T-helper 2 cell (primary cell): Measurements from ENCODE around the gene PITPNB.

Experiments
- DNase-seq, 5 experiments: peaks; one replicate each; pipeline versions ENCODE4 v3.0.0 to v3.0.0-alpha.2; 2012 to 2022

PITPNB gene

DNA sequence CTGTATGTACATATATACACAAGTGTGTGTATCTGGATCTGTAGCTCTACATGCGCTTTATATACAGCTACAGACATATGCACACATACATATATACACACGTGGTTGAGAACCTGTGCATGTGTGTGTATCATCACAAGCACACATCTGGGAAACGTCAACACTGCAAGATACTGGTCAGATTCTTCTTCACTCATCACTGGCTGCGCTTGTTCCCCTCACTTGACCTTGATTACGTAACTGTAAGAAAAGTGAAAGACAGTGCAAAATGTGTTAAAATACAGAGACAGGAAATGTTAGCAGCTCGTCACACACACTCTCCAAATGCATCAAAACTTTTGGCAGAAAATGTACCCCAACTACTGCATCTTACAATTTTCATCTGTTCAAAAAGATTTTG, 65.6 kb downstream of the PITPNB start:
- no peak for DNase-seq

- DNase-seq, result no peak
These were observed 66.9 kb downstream of the PITPNB start for GRCh38 chr22:27851974-27852746.

DNA sequence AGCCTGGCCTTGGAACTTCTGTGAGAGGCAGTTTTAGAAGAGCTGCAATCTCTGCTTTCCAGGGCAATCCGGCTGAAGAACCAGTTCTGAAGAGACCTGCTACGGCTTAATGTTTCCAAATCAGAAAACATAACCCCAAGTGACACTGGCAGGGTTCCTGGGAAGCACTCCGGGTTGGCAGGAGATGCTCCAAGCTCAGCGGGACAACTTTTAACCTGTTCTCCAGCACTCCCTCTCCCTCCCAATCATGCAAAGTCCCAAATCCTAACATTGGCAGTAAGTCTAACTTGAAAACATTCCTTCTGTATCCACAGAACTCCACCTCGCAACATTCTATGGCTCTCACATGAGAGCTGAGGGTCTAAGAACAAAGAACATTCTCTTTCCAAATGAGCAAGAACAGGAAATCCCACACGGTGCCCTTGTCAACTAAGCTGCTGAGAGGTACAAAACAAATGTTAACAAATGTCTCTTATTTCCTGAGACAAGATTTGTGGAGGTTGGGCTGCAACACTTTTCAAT, 69.0 kb downstream of the PITPNB start:
- DNase-seq, result no peak

GRCh38 chr22:27848005-27848404, 71.1 kb downstream of the PITPNB start:
- no peak for DNase-seq

GRCh38 chr22:27846910-27847309, 72.1 kb downstream of the PITPNB start:
- DNase-seq, result no peak

DNA sequence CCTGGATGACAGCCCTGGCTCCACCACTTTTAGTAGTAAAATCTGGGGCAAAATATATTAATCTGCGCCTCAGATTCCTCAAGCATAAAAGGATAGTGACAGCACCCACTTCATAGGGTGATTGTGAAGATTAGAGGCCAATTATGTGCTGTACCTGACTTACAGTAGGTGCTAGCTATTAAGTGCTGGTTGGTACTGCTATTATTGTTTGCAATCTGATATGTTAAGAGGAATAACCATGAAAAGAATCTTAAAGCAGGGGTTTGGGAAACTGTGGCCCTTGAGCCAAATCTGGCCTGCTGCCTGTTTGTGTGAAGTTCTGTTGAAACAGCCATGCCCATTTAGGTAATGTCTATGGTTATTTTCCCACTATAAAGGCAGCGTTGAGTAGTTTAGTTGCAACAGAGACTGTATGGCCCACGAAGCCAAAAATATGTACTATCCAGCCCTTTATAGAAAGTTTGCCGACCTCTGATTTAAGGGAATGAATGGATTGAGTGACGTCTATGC, 72.8 kb downstream of the PITPNB start:
- no peak for DNase-seq

GRCh38 chr22:27845644-27846043, 73.4 kb downstream of the PITPNB start:
- no peak for DNase-seq

DNA sequence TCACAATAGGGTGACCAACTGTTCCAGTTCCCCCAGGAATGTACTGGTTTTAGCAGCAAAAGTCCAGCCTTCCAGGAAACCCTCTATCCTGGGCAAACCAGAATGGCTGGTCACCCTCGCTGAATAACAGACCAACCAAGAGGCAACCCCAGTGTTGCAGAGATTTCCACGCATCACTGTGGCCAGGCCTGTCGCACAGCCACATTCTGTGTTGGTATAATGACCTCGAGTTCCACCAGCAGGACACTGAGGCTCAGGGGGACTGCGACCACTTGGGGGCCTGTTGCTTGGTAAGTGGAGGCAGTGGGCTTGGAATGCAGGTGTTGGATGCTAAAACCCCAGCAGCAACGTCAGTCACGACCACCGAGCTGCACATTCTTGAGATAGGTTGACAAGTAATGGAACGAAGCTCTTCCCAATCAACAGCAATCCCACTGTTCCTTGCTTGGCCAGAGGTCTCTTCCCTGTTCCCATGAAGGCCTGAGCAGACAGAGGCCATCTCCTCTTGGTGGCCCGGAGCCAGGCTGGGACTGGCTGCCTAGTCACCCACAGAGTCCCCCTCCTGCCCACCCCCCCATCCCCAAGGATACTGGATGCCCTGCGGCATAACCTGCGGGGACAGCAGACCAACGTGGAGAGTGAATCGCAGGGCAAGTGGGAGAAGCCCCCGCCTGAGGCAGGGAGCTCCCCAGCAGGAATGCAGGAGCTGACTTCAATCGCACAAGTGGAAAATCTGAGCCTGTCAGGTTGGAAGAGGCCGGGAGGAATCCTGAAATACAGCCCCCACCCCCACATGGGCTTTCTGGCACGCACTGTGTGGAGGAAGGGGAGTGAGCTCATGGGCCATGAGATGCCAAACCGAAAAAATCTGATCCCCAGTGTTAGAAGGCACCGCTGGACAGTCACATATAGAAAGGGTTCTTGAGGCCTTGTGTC, 74.1 kb downstream of the PITPNB start:
- no peak for DNase-seq

GRCh38 chr22:27844256-27844655, 74.8 kb downstream of the PITPNB start:
- no peak for DNase-seq

DNA sequence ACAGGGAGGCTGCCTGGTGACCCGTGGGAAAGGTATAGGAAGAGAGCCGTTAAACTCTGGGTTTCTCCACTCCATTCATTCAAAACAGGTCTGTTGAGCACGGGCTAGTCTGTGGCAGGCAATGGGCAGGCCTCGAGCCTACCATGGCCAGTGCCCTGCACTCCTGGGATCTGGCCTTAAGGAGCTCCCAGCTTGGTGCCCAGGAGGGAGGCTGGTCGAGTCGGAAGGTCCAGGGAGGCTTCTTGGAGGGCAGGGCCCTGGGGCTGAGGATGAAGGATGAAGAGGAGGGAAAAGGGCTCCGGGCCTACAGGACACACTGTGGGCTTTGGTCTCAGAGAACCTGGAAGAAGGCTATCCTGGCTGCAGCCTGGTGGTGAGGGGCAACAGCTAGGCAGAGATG, 75.6 kb downstream of the PITPNB start:
- DNase-seq, result no peak

GRCh38 chr22:27842669-27843431, 76.2 kb downstream of the PITPNB start:
- no peak for DNase-seq

GRCh38 chr22:27842201-27842600, 76.9 kb downstream of the PITPNB start:
- no peak for DNase-seq

- no peak for DNase-seq
These were observed 78.6 kb downstream of the PITPNB start for GRCh38 chr22:27840436-27840835.

DNA sequence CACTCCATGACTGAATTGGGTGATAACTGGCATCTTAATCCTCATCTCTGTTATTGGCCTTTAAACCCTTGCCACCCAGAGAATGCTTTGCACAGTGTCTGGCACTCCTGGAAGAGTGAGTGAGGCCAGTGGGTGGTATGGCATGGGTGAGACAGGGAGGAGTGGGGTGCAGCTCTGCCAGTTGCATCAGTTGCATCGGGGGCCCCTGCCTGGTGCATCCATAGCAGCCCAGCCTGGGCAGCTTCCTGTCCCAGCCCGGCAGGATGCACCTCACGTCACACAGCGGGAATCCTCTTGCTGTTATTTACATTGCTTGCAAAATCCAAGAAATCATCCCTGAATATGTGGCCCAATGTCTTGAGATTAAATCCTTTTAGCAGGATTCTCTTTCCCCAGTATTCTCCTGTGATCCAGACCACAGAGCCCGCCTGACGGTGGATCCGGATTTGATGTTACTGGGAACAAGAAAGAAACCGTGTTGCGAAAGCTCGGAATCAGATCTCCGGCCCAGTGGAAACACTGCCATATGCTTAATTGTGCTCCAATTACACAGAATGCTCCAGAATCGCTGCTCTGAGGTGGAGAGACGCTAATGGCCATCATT, 79.9 kb downstream of the PITPNB start:
- no peak for DNase-seq

- DNase-seq, result no peak
These were observed 82.9 kb downstream of the PITPNB start for GRCh38 chr22:27836181-27836580.

- DNase-seq, result no peak
These were observed 83.6 kb downstream of the PITPNB start for GRCh38 chr22:27835446-27835845.

- DNase-seq, result no peak
These were observed 84.5 kb downstream of the PITPNB start for GRCh38 chr22:27834364-27835185.

GRCh38 chr22:27833803-27834202, 85.3 kb downstream of the PITPNB start:
- no peak for DNase-seq

DNA sequence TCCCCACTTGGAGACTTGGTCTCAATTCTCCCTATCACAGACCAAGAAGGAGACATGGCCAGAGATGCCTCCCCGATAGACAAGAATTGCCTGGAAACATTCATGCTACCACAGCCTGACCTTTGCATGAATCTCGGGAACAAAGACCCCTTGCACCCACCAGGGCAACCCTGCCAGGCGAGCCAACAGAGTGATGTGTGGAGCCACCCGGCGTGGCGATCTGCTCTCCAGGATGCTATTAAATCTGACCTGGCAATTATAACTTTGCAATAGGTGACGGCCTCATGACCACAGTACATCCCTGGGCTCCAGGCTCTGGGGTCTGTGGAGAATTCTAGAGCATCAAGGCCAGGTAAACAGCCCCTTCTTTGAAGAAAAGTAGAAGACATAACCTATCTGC, 86.5 kb downstream of the PITPNB start:
- no peak for DNase-seq

DNA sequence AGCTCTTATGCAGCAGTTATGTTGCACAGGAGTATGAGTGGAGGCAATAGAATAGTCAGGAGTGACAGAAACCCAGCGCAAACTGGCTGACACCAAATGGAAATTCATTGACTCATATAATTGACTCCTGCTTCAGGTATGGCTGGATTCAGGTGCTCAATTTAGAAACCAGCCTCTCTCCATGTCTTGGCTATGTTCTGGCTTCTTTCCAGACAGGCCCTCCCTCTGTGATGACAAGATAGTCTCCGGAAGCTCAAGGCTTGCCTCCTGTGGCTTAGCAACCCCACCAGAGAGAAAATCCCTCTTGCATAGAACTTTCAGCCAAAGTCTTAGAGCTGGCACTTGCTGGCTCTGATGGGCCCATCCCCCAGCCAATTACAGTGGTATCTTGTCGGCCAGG, 89.4 kb downstream of the PITPNB start:
- no peak for DNase-seq
